Breast epithelium (tissue), 4 donors: ENCODE results near the gene SERINC4. TPM values are rescaled to one million over a fixed set of nuclear protein-coding genes. Genes with fewer than 3 reads are reported as not detected.
"Not testable (repeated sequence)": the region's sequence is repeated elsewhere in the genome, so short reads cannot be mapped to it uniquely, and the experiment has no call there.

Source experiments
- DNase-seq, 2 donors: peaks; one replicate each; pipeline ENCODE4 v3.0.0-alpha.2; 2019; ENCODE audit warnings: low spot score in 2 of 2
- H3K27ac ChIP-seq, 2 donors: fragments of 200-600 bp; sonication (generic) in 1 of 2; one replicate each; pipeline ENCODE4 v1.5.1; 2016 to 2019; ENCODE audit warnings: mild to moderate bottlenecking in 1 of 2
- H3K27me3 ChIP-seq, 2 donors: fragments of 200-600 bp; sonication (generic) in 1 of 2; one replicate each; pipeline versions ENCODE4 v1.5.1 to v1.6.0; 2017 to 2019; ENCODE audit warnings: control low read depth in 1 of 2, mild to moderate bottlenecking in 1 of 2
- H3K36me3 ChIP-seq: fragments of 200-600 bp; one replicate; pipeline ENCODE4 v1.5.1; 2019
- H3K4me1 ChIP-seq, 2 donors: fragments of 200-600 bp; sonication (generic); one replicate each; pipeline ENCODE4 v1.5.1; 2016 to 2019; ENCODE audit warnings: control low read depth in 1 of 2
- H3K4me3 ChIP-seq, 3 donors: fragments of 200-600 bp; sonication (generic); 1 replicate in 2 of 3; 2 replicates in 1 of 3; pipeline ENCODE4 v1.5.1; 2016 to 2019; ENCODE audit warnings: mild to moderate bottlenecking in 3 of 3, moderate library complexity in 2 of 3
- H3K9me3 ChIP-seq, 2 donors: fragments of 200-600 bp; sonication (generic) in 1 of 2; one replicate each; pipeline ENCODE4 v1.5.1; 2016 to 2019; ENCODE audit warnings: control low read depth in 1 of 2
- POLR2A ChIP-seq: fragments of 450-650 bp; IDR thresholded peaks from one replicate; pipeline ENCODE4 v1.6.1; 2016; ENCODE audit warnings: antibody characterized with exemption, mild to moderate bottlenecking, moderate library complexity
- POLR2AphosphoS5 ChIP-seq, 3 donors: sonication (generic); formaldehyde crosslinking; IDR thresholded peaks; one replicate each; pipeline ENCODE4 v1.6.1; 2017; ENCODE audit warnings: antibody characterized with exemption in 3 of 3
- intact Hi-C: fragments of 100-400 bp; cut with DNase I; formaldehyde crosslinking; loops from one replicate; pipeline ENCODE4 v1.15.1; 2023; ENCODE audit warnings: low total_unique reads
- total RNA-seq, 3 donors: library from RNA; depleted of rRNA; stranded (reverse); fragments of >200 nt; gene quantifications; one replicate each; pipeline ENCODE4 v1.1.0, GENCODE V29; 2016
- TF ChIP-seq, protein P1 (sequence below), 3 donors: fragments of 450-650 bp; IDR thresholded peaks; one replicate each; pipeline ENCODE4 v1.5.1; 2016 to 2017; ENCODE audit warnings: antibody characterized with exemption in 3 of 3, mild to moderate bottlenecking in 3 of 3, moderate library complexity in 3 of 3

Gene SERINC4
- under 1 TPM in 1 of 3 donors, not detected in 2; 0.16 TPM for total RNA-seq

GRCh38 chr15:43799945-43800285 is at the start of gene SERINC4:
TSS of gene SERINC4 (minus strand) at chr15:43800220. CDS start at chr15:43799986, 234 bp downstream.
- Histone ChIP-seq H3K9me3 (no peaks in the 10 kb centered on the region), H3K4me3 (peak within 1 kb of the TSS; percentile 74 to 95 (median 91)), H3K27ac (peak within 1 kb of the TSS; percentile 93 to 96), H3K4me1 (peaks cover 5 to 10% of the 10 kb centered on the region in 2 donors), H3K27me3 (no peaks in the 10 kb centered on the region), H3K36me3 (peaks cover 3% of the 10 kb centered on the region)
- intact Hi-C loops: no loop called here
- no peak for TF ChIP-seq POLR2A
- no peak for DNase-seq

GRCh38 chr15:43845421-43845820 is 45.4 kb upstream of the SERINC4 start:
- H3K9me3 ChIP-seq: no peaks in the 10 kb centered on the region
- DNase-seq: no peak
- TF ChIP-seq POLR2AphosphoS5 (IDR thresholded peaks at IDR 0.05) (no peak), POLR2A (no peak)
- no peak overlapping the region for H3K4me3 ChIP-seq
- H3K4me1 ChIP-seq: no peaks in the 10 kb centered on the region
- H3K27ac ChIP-seq: no peak overlapping the region
- H3K36me3 ChIP-seq: no peaks in the 10 kb centered on the region
- no peaks in the 10 kb centered on the region for H3K27me3 ChIP-seq
- intact Hi-C loops: no loop called here

DNA sequence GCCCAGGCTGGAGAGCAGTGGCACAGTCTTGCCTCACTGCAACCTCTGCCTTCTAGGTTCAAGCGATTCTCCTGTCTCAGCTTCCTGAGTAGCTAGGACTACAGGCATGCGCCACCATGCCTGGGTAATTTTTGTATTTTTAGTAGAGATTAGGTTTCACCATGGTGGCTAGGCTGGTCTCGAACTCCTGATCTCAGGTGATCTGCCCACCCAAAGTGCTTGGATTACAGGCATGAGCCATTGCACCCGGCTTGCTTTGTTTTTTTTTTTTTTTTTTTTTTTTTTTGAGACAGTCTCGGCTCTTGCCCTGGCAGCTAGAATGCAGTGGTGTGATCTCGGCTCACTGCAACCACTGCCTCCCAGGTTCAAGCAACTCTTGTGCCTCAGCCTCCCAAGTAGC is 32.5 kb upstream of the SERINC4 start:
- H3K4me1 ChIP-seq, H3K27ac ChIP-seq, H3K4me3 ChIP-seq, intact Hi-C loops, DNase-seq, H3K36me3 ChIP-seq, H3K27me3 ChIP-seq, H3K9me3 ChIP-seq: not testable (repeated sequence)

DNA sequence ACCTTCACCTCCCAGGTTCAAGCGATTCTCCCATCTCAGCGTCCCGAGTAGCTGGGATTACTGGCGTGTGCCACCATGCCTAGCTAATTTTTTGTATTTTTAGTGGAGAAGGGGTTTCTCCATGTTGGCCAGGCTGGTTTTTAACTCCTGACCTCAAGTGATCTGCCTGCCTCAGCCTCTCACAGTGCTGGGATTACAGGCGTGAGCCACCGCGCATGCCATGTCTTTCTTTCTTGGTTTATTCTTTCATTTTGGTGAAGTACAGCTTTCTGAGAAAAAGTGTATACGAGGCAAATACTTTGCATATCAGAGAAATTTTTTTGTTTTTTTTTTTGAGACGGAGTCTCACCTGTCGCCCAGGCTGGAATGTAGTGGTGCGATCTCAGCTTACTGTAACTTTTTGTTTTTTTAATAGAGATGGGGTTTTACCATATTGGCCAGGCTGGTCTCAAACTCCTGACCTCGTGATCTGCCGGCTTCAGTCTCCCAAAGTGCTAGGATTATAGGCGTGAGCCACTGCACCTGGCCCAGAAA is 31.6 kb upstream of the SERINC4 start:
- H3K4me1 ChIP-seq, H3K36me3 ChIP-seq, H3K4me3 ChIP-seq, H3K9me3 ChIP-seq, H3K27me3 ChIP-seq, DNase-seq, intact Hi-C loops, H3K27ac ChIP-seq: not testable (repeated sequence)

GRCh38 chr15:43830691-43831275 is 30.8 kb upstream of the SERINC4 start:
- H3K27me3 ChIP-seq, intact Hi-C loops, H3K36me3 ChIP-seq, H3K9me3 ChIP-seq, H3K4me3 ChIP-seq, H3K27ac ChIP-seq, H3K4me1 ChIP-seq: not testable (repeated sequence)
- peak in 1 of 2 donors; percentile 3 for DNase-seq

DNA sequence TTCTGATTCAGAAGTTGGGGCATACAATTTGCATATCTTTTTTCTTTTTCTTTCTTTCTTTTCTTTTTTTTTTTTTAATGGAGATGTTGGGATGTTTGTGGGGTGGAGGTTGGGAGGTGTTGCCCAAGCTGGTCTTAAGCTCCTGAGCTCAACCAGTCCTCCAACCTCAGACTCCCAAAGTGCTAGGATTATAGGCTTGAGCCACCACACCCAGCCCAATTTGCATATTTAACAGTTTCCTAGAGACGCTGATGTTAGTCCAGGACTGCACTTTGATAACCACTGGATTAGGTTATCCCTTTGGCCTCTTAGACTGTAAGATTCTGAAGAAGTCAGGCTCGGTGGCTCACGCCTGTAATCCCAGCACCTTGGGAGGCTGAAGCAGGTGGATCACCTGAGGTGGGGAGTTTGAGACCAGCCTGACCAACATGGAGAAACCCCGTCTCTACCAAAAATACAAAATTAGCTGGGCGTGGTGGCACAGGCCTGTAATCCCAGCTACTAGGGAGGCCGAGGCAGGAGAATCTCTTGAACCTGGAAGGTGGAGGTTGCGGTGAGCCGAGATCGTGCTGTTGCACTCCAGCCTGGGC is 30.0 kb upstream of the SERINC4 start:
- H3K4me1 ChIP-seq, H3K4me3 ChIP-seq, H3K27ac ChIP-seq, H3K27me3 ChIP-seq, intact Hi-C loops, H3K9me3 ChIP-seq, H3K36me3 ChIP-seq: not testable (repeated sequence)
- DNase-seq: peak in 1 of 2 donors; percentile 11

GRCh38 chr15:43828061-43828657 is 28.1 kb upstream of the SERINC4 start:
- Histone ChIP-seq H3K9me3 (no peaks in the 10 kb centered on the region), H3K27me3 (no peaks in the 10 kb centered on the region), H3K36me3 (no peaks in the 10 kb centered on the region), H3K4me1 (peaks cover 0 to 5% of the 10 kb centered on the region in 2 donors), H3K27ac (peak overlapping the region in 1 of 2 donors; percentile 70), H3K4me3 (peak overlapping the region in 2 of 3 donors; percentile 58 to 66)
- intact Hi-C loops: no loop called here
- no peak for DNase-seq
- TF ChIP-seq POLR2AphosphoS5 (IDR thresholded peaks at IDR 0.05): no peak
- TF ChIP-seq, protein P1, sequence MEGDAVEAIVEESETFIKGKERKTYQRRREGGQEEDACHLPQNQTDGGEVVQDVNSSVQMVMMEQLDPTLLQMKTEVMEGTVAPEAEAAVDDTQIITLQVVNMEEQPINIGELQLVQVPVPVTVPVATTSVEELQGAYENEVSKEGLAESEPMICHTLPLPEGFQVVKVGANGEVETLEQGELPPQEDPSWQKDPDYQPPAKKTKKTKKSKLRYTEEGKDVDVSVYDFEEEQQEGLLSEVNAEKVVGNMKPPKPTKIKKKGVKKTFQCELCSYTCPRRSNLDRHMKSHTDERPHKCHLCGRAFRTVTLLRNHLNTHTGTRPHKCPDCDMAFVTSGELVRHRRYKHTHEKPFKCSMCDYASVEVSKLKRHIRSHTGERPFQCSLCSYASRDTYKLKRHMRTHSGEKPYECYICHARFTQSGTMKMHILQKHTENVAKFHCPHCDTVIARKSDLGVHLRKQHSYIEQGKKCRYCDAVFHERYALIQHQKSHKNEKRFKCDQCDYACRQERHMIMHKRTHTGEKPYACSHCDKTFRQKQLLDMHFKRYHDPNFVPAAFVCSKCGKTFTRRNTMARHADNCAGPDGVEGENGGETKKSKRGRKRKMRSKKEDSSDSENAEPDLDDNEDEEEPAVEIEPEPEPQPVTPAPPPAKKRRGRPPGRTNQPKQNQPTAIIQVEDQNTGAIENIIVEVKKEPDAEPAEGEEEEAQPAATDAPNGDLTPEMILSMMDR (IDR thresholded peaks at IDR 0.05): no peak
- no peak for TF ChIP-seq POLR2A
